SK-N-SH (cell line): ENCODE data around the gene GRIN2C.

Experiments
- CTCF ChIP-seq: fragments of 200-600 bp; sonication (generic); IDR thresholded peaks from 2 replicates; pipeline ENCODE4 v1.6.1; 2017; ENCODE audit warnings: antibody characterized with exemption, mild to moderate bottlenecking, moderate library complexity
- FOXM1 ChIP-seq: IDR thresholded peaks from 2 replicates; pipeline ENCODE4 v1.4.0; 2012; ENCODE audit warnings: low read depth, mild to moderate bottlenecking
- MAX ChIP-seq: IDR thresholded peaks from 2 replicates; pipeline ENCODE4 v1.4.0; 2012; ENCODE audit warnings: low read depth
- MEF2A ChIP-seq: IDR thresholded peaks from 2 replicates; pipeline ENCODE4 v1.4.0; 2012; ENCODE audit warnings: low read depth, borderline replicate concordance
- PBX3 ChIP-seq: IDR thresholded peaks from 2 replicates; pipeline ENCODE4; 2012
- RAD21 ChIP-seq: IDR thresholded peaks from 2 replicates; pipeline ENCODE4 v1.6.1; 2012; ENCODE audit warnings: mild to moderate bottlenecking, low read length
- REST ChIP-seq: IDR thresholded peaks from 2 replicates; pipeline ENCODE4 v1.6.1; 2012; ENCODE audit warnings: mild to moderate bottlenecking, low read depth, low read length, moderate library complexity
- YY1 ChIP-seq: IDR thresholded peaks from 2 replicates; pipeline ENCODE4 v1.4.0; 2012; ENCODE audit warnings: low read depth, mild to moderate bottlenecking

GRCh38 chr17:74807925-74808324 is 51.8 kb downstream of the GRIN2C start:
- TF ChIP-seq FOXM1, result no peak
- TF ChIP-seq REST, result no peak
- no peak for TF ChIP-seq YY1
- no peak for TF ChIP-seq CTCF
- TF ChIP-seq MAX, result no peak
- TF ChIP-seq PBX3, result no peak
- TF ChIP-seq RAD21, result peak; percentile 30; the same call in 1 of the 2 replicates
- TF ChIP-seq MEF2A, result no peak
